HUES6 (cell line): ENCODE results near the gene IL15RA.

Source experiments
- H3K27ac ChIP-seq: 2 replicates; pipeline ENCODE4 v1.7.0; 2013; ENCODE audit warnings: low read depth, mild to moderate bottlenecking, low read length, inconsistent platforms
- H3K27me3 ChIP-seq: 2 replicates; pipeline ENCODE4 v1.6.1; 2013; ENCODE audit warnings: low read length; ENCODE audit not compliant: control insufficient read depth, insufficient read depth
- H3K36me3 ChIP-seq: 2 replicates; pipeline ENCODE4 v1.6.1; 2013; ENCODE audit warnings: low read length; ENCODE audit not compliant: control insufficient read depth, insufficient read depth
- H3K4me1 ChIP-seq: 2 replicates; pipeline ENCODE4 v1.6.1; 2013; ENCODE audit warnings: low read length; ENCODE audit not compliant: control insufficient read depth, insufficient read depth
- H3K4me3 ChIP-seq: 2 replicates; pipeline ENCODE4 v1.5.1; 2013; ENCODE audit warnings: low read depth, low read length
- H3K9ac ChIP-seq: one replicate; pipeline ENCODE4 v1.6.1; 2013; ENCODE audit warnings: mild to moderate bottlenecking, low read length
- H3K9me3 ChIP-seq: 2 replicates; pipeline ENCODE4 v1.6.1; 2013; ENCODE audit warnings: low read depth, low read length; ENCODE audit not compliant: control insufficient read depth, insufficient read depth

The IL15RA gene

GRCh38 chr10:5959581-5960069, 17.7 kb downstream of the IL15RA start:
- Histone ChIP-seq H3K4me3 (no peak overlapping the region), H3K4me1 (no peaks in the 10 kb centered on the region; the same call in 1 of the 2 replicates), H3K9me3 (no peaks in the 10 kb centered on the region), H3K9ac (no peak overlapping the region), H3K27ac (no peak overlapping the region), H3K36me3 (no peaks in the 10 kb centered on the region), H3K27me3 (no peaks in the 10 kb centered on the region)

GRCh38 chr10:5959142-5959541, 18.2 kb downstream of the IL15RA start:
- H3K27ac ChIP-seq = no peak overlapping the region
- H3K4me3 ChIP-seq = no peak overlapping the region
- H3K27me3 ChIP-seq = no peaks in the 10 kb centered on the region
- H3K9me3 ChIP-seq = no peaks in the 10 kb centered on the region
- no peaks in the 10 kb centered on the region for H3K36me3 ChIP-seq
- H3K4me1 ChIP-seq = no peaks in the 10 kb centered on the region; the same call in 1 of the 2 replicates
- no peak overlapping the region for H3K9ac ChIP-seq

DNA sequence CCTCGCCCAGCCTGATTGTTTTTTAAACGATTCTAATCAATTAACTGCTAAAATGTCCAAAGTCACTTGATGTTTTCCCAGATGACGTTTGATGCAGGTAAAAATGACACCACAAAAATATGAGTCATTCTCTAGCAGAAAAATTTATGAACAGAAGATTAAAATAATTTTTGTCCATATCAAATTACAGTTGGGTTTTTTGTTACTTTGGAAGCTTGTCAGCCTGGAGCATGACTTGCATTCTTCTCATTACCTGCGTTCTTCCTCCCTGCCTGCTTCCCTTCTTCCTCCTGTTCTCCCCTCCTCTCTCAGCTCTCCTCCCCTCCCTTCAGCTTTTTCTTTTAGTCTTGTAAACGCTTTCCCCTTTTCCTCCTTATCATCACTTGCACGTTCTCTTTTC, 18.7 kb downstream of the IL15RA start:
- no peak overlapping the region for H3K4me3 ChIP-seq
- H3K27ac ChIP-seq = no peak overlapping the region

DNA sequence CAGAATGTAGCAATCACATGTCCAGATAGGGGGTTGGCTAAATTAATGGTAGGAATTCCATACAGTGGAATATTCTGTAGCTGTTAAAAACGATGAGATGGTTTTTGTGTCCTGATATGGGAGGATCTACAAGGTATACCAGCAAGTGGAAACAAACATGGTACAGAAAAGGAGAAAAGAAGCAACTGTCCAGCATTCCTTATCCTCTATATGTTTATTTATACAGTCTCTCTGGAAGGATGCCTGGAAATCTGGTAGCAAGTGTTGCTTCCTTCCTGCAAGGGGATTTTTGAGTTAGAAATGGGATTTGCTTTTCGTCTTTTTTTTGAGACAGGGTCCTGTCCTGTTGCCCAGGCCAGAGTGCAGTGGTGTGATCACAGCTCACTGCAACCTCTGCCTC, 19.3 kb downstream of the IL15RA start:
- H3K9ac ChIP-seq = no peak overlapping the region
- H3K27me3 ChIP-seq = no peaks in the 10 kb centered on the region
- H3K4me1 ChIP-seq = no peaks in the 10 kb centered on the region; the same call in 1 of the 2 replicates
- H3K36me3 ChIP-seq = no peaks in the 10 kb centered on the region
- no peaks in the 10 kb centered on the region for H3K9me3 ChIP-seq
- no peak overlapping the region for H3K4me3 ChIP-seq
- H3K27ac ChIP-seq = no peak overlapping the region

More for the DNA sequence above, 18.7 kb downstream of the IL15RA start:
- no peaks in the 10 kb centered on the region for H3K27me3 ChIP-seq
- H3K9ac ChIP-seq = no peak overlapping the region
- no peaks in the 10 kb centered on the region for H3K36me3 ChIP-seq
- H3K4me1 ChIP-seq = no peaks in the 10 kb centered on the region; the same call in 1 of the 2 replicates
- H3K9me3 ChIP-seq = no peaks in the 10 kb centered on the region

- H3K27ac ChIP-seq = no peak overlapping the region
- H3K36me3 ChIP-seq = no peaks in the 10 kb centered on the region
- H3K9ac ChIP-seq = no peak overlapping the region
- H3K4me3 ChIP-seq = no peak overlapping the region
- no peaks in the 10 kb centered on the region for H3K9me3 ChIP-seq
- H3K27me3 ChIP-seq = no peaks in the 10 kb centered on the region
- no peaks in the 10 kb centered on the region; the same call in 1 of the 2 replicates for H3K4me1 ChIP-seq
Measured at GRCh38 chr10:5956146-5956936, 21.0 kb downstream of the IL15RA start.

DNA sequence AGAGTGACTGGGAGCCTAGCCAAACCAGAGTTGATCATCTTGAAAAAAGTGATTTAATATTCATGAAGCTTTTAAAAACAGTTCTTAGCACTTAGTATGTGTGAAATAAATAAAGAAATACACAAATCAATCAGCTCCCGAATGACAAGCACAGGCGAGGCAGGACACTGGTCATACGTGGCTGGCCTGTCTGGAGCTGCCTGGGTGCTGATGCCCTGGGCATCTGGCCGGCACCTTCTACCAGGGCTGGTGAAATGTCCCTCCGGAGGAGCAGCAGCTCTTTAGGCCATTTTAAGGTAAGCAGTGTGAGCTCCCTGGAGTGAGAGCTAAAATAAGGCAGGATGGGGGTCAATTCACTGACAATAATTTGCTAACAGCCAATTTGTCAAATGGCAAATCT, 23.7 kb downstream of the IL15RA start:
- Histone ChIP-seq H3K4me3 (no peak overlapping the region), H3K27ac (no peak overlapping the region), H3K9ac (no peak overlapping the region), H3K27me3 (no peaks in the 10 kb centered on the region), H3K9me3 (no peaks in the 10 kb centered on the region), H3K4me1 (no peaks in the 10 kb centered on the region; the same call in 1 of the 2 replicates), H3K36me3 (no peaks in the 10 kb centered on the region)

DNA sequence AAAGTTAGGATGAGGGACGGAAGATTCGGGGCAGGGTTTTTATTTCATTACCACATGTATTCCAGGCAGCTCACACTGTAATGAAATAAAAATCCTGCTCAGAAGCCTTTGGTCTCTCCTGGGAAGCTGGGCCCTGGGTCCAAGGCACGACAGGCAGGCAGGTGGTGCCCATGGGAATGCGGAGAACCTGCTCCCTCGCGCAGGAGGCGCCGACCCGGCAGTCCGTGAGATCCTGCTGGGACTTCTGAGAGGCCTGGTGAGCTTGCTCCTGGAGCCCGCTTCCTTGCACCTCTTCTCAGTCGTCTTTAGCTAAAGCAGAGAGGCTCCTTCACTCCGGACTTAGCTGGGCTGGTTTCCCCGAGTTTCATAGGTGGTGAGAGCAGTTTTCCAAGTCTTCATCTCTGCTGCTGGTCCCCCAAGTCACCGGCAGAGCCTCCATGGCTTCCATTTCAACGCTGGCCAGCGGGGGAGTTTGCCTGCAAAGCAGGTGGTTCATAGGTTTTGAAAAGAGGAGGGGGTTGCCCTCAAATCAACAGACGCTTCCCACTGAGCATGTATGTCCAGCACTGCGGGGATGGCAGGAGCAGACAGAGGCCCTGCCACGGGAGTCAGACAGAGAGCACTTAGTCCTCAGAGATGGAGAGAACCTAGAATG, 24.5 kb downstream of the IL15RA start:
- Histone ChIP-seq H3K9me3 (no peaks in the 10 kb centered on the region), H3K4me1 (no peaks in the 10 kb centered on the region; the same call in 1 of the 2 replicates), H3K27ac (no peak overlapping the region), H3K9ac (no peak overlapping the region), H3K27me3 (no peaks in the 10 kb centered on the region), H3K4me3 (no peak overlapping the region), H3K36me3 (no peaks in the 10 kb centered on the region)

- Histone ChIP-seq H3K4me3 (no peak overlapping the region), H3K4me1 (no peaks in the 10 kb centered on the region; the same call in 1 of the 2 replicates), H3K27me3 (no peaks in the 10 kb centered on the region), H3K9ac (no peak overlapping the region), H3K36me3 (no peaks in the 10 kb centered on the region), H3K27ac (no peak overlapping the region), H3K9me3 (no peaks in the 10 kb centered on the region)
Measured at GRCh38 chr10:5951721-5952407, 25.5 kb downstream of the IL15RA start.

DNA sequence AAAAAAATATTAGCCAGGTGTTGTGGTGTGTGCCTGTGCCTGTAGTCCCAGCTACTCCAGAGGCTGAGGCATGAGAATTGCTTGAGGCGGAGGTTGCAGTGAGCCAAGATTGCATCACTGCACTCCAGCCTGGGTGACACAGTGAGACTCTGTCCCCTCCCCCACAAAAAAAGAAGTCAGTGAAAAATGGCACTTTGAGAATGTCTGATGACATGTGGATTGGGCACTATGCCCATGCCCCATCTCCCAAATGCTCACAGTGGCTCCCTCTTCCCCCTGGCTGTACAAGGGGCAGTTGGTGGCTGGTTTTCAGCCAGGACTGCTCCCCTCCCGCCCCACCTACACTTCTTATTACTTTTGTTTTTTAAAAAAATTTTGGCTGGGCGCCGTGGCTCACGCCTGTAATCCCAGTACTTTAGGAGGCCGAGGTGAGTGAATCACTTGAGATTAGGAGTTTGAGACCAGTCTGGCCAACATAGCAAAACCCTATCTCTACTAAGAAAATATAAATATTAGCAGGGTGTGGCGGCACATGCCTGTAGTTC, 26.1 kb downstream of the IL15RA start:
- no peak overlapping the region for H3K4me3 ChIP-seq
- no peak overlapping the region for H3K9ac ChIP-seq
- no peaks in the 10 kb centered on the region for H3K36me3 ChIP-seq
- H3K4me1 ChIP-seq = no peaks in the 10 kb centered on the region; the same call in 1 of the 2 replicates
- no peaks in the 10 kb centered on the region for H3K9me3 ChIP-seq
- no peaks in the 10 kb centered on the region for H3K27me3 ChIP-seq
- H3K27ac ChIP-seq = no peak overlapping the region

- Histone ChIP-seq H3K9me3 (no peaks in the 10 kb centered on the region), H3K36me3 (no peaks in the 10 kb centered on the region), H3K27me3 (no peaks in the 10 kb centered on the region), H3K4me3 (no peak overlapping the region), H3K27ac (no peak overlapping the region), H3K9ac (no peak overlapping the region), H3K4me1 (peaks cover 17% of the 10 kb centered on the region)
Measured at GRCh38 chr10:5949009-5949759, 28.2 kb downstream of the IL15RA start.
